ENCODE measurements around the gene ABAT. TPM values are rescaled to one million over a fixed set of nuclear protein-coding genes. Genes with fewer than 3 reads are reported as not detected.

The ABAT gene
- total and polyA plus RNA-seq, 2 donors (not counting 1 experiment from before 2014, with no cell fraction given): 6.2 to 14.3 TPM

DNA sequence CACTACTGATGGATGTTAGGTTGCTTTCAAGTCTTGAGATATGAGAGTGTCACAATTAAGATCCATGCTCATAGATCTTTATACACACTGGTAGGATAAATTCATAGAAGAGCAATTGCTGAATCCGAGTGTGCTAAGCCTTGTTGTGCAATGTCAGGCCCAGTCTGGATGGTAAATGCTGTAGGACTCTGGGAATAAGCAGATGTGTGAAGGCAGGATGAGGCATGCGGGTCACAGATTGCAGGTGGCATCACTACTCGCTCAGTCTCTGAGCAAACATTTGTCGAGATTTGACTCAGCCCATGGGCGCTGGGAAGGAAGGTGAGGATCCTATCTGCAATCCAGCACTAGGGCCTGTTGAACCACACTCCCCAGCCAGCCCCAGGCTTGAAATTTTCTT lies 82.3 kb downstream of the ABAT start:
- ChIA-PET POLR2A (no interaction called here), CTCF (interaction anchor here (0.6 kb wide), 1 partner anchor 34 kb away, joined by 3 read pairs; no protein-coding TSS in a partner anchor)
- H3K27me3 Mint-ChIP-seq: no peaks in the 10 kb centered on the region
- Histone ChIP-seq H2AFZ (ENCODE audit: insufficient read depth, low read depth, low read length, poor library complexity, severe bottlenecking) (no peak overlapping the region), H3K27ac (ENCODE audit: low read length in 2 of 2) (no peak overlapping the region), H4K20me1 (ENCODE audit: control insufficient read depth, insufficient read depth, low read length, poor library complexity, severe bottlenecking) (no peaks in the 10 kb centered on the region), H3K9ac (ENCODE audit: low read length) (no peak overlapping the region), H3K9me3 (ENCODE audit: control extremely low read depth in 1 of 3, control insufficient read depth in 2 of 3, insufficient read depth in 1 of 3, low read length in 2 of 3) (peaks cover 0 to 2% (median 0%) of the 10 kb centered on the region in 3 donors), H3K79me2 (ENCODE audit: control insufficient read depth, insufficient read depth, low read length) (no peaks in the 10 kb centered on the region), H3K36me3 (replicated peaks in 1 of 2; ENCODE audit: control extremely low read depth in 1 of 2, control insufficient read depth in 1 of 2, extremely low read depth in 1 of 2, insufficient read depth in 2 of 2, low read length in 1 of 2) (peaks cover 10 to 17% of the 10 kb centered on the region in 2 experiments), H3K4me3 (ENCODE audit: control extremely low read depth in 1 of 5, extremely low read depth in 1 of 5, insufficient read depth in 1 of 5, low read depth in 2 of 5, low read length in 4 of 5) (no peak overlapping the region), H3K4me1 (ENCODE audit: control insufficient read depth in 2 of 2, insufficient read depth in 2 of 2, low read length in 2 of 2) (no peaks in the 10 kb centered on the region), H3K4me2 (replicated peaks; ENCODE audit: low read depth, low read length, poor library complexity, severe bottlenecking) (no peak overlapping the region), H3K27me3 (replicated peaks in 1 of 4; ENCODE audit: control extremely low read depth in 1 of 4, control insufficient read depth in 3 of 4, insufficient read depth in 4 of 4, low read length in 3 of 4) (no peaks in the 10 kb centered on the region)
- H3K4me1 Mint-ChIP-seq: no peaks in the 10 kb centered on the region
- 95% methylated on average over 4 of the region's 5 CpGs for WGBS (ENCODE audit: insufficient coverage)
- no peak for ATAC-seq (ENCODE audit: low read depth)
- intact Hi-C loops (cut with micrococcal nuclease): no loop called here
- DNase-seq: no peak
- H3K9me3 Mint-ChIP-seq (ENCODE audit: insufficient read depth): no peaks in the 10 kb centered on the region
- no peak for TF ChIP-seq EZH2 (IDR thresholded peaks at IDR 0.05; ENCODE audit: borderline replicate concordance, insufficient read depth, low read depth, low read length, poor library complexity, severe bottlenecking)
- TF ChIP-seq, protein P1, sequence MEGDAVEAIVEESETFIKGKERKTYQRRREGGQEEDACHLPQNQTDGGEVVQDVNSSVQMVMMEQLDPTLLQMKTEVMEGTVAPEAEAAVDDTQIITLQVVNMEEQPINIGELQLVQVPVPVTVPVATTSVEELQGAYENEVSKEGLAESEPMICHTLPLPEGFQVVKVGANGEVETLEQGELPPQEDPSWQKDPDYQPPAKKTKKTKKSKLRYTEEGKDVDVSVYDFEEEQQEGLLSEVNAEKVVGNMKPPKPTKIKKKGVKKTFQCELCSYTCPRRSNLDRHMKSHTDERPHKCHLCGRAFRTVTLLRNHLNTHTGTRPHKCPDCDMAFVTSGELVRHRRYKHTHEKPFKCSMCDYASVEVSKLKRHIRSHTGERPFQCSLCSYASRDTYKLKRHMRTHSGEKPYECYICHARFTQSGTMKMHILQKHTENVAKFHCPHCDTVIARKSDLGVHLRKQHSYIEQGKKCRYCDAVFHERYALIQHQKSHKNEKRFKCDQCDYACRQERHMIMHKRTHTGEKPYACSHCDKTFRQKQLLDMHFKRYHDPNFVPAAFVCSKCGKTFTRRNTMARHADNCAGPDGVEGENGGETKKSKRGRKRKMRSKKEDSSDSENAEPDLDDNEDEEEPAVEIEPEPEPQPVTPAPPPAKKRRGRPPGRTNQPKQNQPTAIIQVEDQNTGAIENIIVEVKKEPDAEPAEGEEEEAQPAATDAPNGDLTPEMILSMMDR (IDR thresholded peaks at IDR 0.05): no peak
- H3K4me3 Mint-ChIP-seq: no peak overlapping the region
- H3K27ac Mint-ChIP-seq: no peak overlapping the region

DNA sequence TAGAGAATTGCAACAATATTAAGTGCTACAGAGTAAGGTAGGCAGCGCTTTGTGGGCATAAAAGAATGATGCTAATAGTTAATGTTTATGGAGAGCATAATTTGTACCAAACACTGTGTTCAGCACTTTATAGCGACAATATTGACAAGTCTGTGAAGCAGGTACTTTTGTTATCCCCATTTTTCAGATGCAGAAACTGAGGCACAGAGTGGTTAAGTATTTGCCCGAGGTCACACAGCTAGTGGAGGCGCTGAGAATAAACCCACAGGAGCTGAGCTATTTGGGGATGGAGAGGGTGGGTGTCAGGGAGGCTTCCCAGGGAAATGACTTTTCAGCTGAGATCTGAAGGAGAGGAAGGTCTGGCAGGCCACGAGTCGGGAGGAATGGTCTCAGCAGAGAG lies 83.6 kb downstream of the ABAT start:
- H3K79me2 ChIP-seq (ENCODE audit: control insufficient read depth, insufficient read depth, low read length): no peaks in the 10 kb centered on the region
- H3K9me3 ChIP-seq (ENCODE audit: control extremely low read depth in 1 of 3, control insufficient read depth in 2 of 3, insufficient read depth in 1 of 3, low read length in 2 of 3): peaks cover 0 to 2% (median 0%) of the 10 kb centered on the region in 3 donors
- 97% methylated on average over 5 of the region's 6 CpGs for WGBS (ENCODE audit: insufficient coverage)
- H3K36me3 ChIP-seq (replicated peaks in 1 of 2; ENCODE audit: control extremely low read depth in 1 of 2, control insufficient read depth in 1 of 2, extremely low read depth in 1 of 2, insufficient read depth in 2 of 2, low read length in 1 of 2): peaks cover 7 to 13% of the 10 kb centered on the region in 2 experiments
- no peak for TF ChIP-seq EZH2 (IDR thresholded peaks at IDR 0.05; ENCODE audit: borderline replicate concordance, insufficient read depth, low read depth, low read length, poor library complexity, severe bottlenecking)
- TF ChIP-seq, protein P1 (IDR thresholded peaks at IDR 0.05): no peak
- CTCF ChIA-PET: no interaction called here
- no peak overlapping the region for H3K4me3 ChIP-seq (ENCODE audit: control extremely low read depth in 1 of 5, extremely low read depth in 1 of 5, insufficient read depth in 1 of 5, low read depth in 2 of 5, low read length in 4 of 5)
- no peaks in the 10 kb centered on the region for H4K20me1 ChIP-seq (ENCODE audit: control insufficient read depth, insufficient read depth, low read length, poor library complexity, severe bottlenecking)
- ATAC-seq (ENCODE audit: low read depth) (no peak), DNase-seq (no peak)
- no peak overlapping the region for H3K27ac ChIP-seq (ENCODE audit: low read length in 2 of 2)
- H3K4me1 Mint-ChIP-seq: no peaks in the 10 kb centered on the region
- H3K9ac ChIP-seq (ENCODE audit: low read length): no peak overlapping the region
- H3K27me3 Mint-ChIP-seq: no peaks in the 10 kb centered on the region
- no peaks in the 10 kb centered on the region for H3K9me3 Mint-ChIP-seq (ENCODE audit: insufficient read depth)
- intact Hi-C loops (cut with micrococcal nuclease): no loop called here
- H3K4me1 ChIP-seq (ENCODE audit: control insufficient read depth in 2 of 2, insufficient read depth in 2 of 2, low read length in 2 of 2): no peaks in the 10 kb centered on the region
- no peaks in the 10 kb centered on the region for H3K27me3 ChIP-seq (replicated peaks in 1 of 4; ENCODE audit: control extremely low read depth in 1 of 4, control insufficient read depth in 3 of 4, insufficient read depth in 4 of 4, low read length in 3 of 4)
- no peak overlapping the region for H2AFZ ChIP-seq (ENCODE audit: insufficient read depth, low read depth, low read length, poor library complexity, severe bottlenecking)
- H3K27ac Mint-ChIP-seq: no peak overlapping the region
- no peak overlapping the region for H3K4me3 Mint-ChIP-seq
- POLR2A ChIA-PET: no interaction called here
- no peak overlapping the region for H3K4me2 ChIP-seq (replicated peaks; ENCODE audit: low read depth, low read length, poor library complexity, severe bottlenecking)

Measured in B cell (primary cell).